HG03520 (cell line): ENCODE data around the gene STX10.

Experiments
- ATAC-seq: cut with Tn5 transposase; IDR thresholded peaks from one replicate; pipeline ENCODE4 v1.9.1; 2021; ENCODE audit warnings: mild to moderate bottlenecking, moderate library complexity; ENCODE audit not compliant: unreplicated experiment

The STX10 gene

GRCh38 chr19:13101590-13102415 is 48.4 kb downstream of the STX10 start:
- ATAC-seq, result no peak

GRCh38 chr19:13100841-13101589 is 49.2 kb downstream of the STX10 start:
- no peak for ATAC-seq

GRCh38 chr19:13100031-13100588 is 50.1 kb downstream of the STX10 start:
- no peak for ATAC-seq

GRCh38 chr19:13099073-13099999 is 50.8 kb downstream of the STX10 start:
- no peak for ATAC-seq

GRCh38 chr19:13098277-13099072 is 51.7 kb downstream of the STX10 start:
- ATAC-seq, result no peak

- ATAC-seq, result no peak
Observed at GRCh38 chr19:13097463-13098258, 52.5 kb downstream of the STX10 start.

- ATAC-seq, result no peak
Observed at GRCh38 chr19:13097033-13097462, 53.1 kb downstream of the STX10 start.

- no peak for ATAC-seq
Observed at GRCh38 chr19:13095934-13096927, 53.9 kb downstream of the STX10 start.

GRCh38 chr19:13095393-13095784 is 54.8 kb downstream of the STX10 start:
- no peak for ATAC-seq

- no peak for ATAC-seq
Observed at GRCh38 chr19:13094771-13095392, 55.3 kb downstream of the STX10 start.

GRCh38 chr19:13094106-13094504 is 56.1 kb downstream of the STX10 start:
- no peak for ATAC-seq
